NCI-H510A (cell line): ENCODE results near the gene GCN1.

ENCODE experiments used
- DNase-seq: peaks from one replicate; lab custom pipeline; 2025; lab: John Stamatoyannopoulos, UW

Gene GCN1

GRCh38 chr12:120229487-120230325 is 35.2 kb upstream of the GCN1 start:
- DNase-seq: no peak

GRCh38 chr12:120229071-120229486 is 34.6 kb upstream of the GCN1 start:
- peak; percentile 45 for DNase-seq

- DNase-seq: peak; percentile 51
Measured at GRCh38 chr12:120228291-120229070, 34.0 kb upstream of the GCN1 start.

DNA sequence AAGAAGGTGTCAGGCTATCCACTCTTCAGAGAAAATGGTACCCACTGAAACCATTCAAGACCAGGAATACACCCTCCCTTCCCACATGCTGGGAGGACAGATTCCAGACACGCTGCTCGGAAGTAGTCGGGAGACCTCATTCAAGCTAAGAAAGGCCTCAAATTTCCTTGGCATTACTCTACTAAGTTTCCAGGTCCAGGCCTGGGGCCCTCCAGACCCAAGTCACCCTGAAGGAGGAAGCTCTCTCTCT is 33.5 kb upstream of the GCN1 start:
- no peak for DNase-seq

- DNase-seq: no peak
Measured at GRCh38 chr12:120227233-120228040, 32.9 kb upstream of the GCN1 start.

- peak; percentile 90 for DNase-seq
Measured at GRCh38 chr12:120225852-120226640, 31.5 kb upstream of the GCN1 start.

DNA sequence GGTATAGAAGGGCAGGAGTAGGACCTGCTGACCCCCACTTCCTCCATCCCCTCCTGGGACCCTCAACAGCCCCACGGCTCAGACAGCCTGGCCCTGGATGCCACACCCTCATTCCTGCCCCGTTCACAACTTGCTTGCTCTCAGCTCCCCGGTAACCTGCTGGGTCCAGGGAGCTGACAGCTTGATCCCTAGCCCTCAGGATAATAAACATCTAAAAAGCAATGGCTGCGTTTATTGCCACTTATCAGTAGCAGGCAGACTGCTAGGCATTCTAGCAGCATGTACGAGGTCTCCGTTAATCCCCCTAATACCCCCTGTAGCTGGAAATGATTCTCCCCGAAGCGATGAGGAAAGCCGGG is 30.7 kb upstream of the GCN1 start:
- no peak for DNase-seq

- peak; percentile 66 for DNase-seq
Measured at GRCh38 chr12:120224304-120225199, 30.0 kb upstream of the GCN1 start.

DNA sequence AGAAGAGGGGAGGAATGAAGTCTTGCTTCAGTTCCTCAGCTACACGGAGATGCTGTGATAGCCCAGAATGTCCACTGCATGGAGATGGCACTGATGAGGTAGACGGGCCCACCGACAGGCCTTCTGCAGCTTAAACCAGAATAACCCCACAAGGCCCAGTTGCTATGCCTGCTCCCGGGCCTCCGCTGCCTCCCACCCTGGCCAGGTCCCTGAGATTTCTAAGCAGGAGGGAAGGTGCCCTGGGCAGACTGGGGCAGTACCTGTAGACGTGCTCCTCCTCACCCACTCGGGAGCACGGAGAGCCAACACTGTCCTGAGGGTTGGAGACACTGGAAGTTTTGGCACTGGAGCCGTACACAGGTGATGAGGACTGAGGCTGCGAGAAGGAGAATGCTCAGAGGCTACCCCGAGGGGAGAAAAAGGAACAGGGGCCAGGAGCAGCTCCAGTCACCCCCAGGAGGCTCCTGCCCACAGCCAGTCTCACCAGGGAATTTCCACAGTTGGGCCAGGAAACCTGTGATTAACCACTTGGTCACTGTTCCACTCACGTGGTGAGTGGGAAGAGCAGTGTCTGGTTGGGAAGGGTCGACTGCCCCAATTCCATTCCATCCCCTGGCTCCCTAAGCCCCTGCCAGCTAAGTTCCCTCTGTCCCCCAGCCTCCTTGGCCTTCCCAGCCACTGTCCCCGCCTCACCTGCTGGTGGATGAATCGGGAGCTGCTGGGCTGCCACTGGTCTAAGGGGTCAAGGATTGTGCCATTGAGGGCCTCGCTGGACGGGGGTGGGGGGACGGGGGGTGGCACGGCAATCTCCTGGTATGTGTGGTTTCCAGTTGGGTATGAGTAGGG is 29.2 kb upstream of the GCN1 start:
- no peak for DNase-seq

GRCh38 chr12:120222288-120222832 is 27.8 kb upstream of the GCN1 start:
- DNase-seq: no peak

GRCh38 chr12:120221576-120221900 is 27.0 kb upstream of the GCN1 start:
- DNase-seq: no peak

GRCh38 chr12:120220838-120221575 is 26.5 kb upstream of the GCN1 start:
- DNase-seq: no peak

DNA sequence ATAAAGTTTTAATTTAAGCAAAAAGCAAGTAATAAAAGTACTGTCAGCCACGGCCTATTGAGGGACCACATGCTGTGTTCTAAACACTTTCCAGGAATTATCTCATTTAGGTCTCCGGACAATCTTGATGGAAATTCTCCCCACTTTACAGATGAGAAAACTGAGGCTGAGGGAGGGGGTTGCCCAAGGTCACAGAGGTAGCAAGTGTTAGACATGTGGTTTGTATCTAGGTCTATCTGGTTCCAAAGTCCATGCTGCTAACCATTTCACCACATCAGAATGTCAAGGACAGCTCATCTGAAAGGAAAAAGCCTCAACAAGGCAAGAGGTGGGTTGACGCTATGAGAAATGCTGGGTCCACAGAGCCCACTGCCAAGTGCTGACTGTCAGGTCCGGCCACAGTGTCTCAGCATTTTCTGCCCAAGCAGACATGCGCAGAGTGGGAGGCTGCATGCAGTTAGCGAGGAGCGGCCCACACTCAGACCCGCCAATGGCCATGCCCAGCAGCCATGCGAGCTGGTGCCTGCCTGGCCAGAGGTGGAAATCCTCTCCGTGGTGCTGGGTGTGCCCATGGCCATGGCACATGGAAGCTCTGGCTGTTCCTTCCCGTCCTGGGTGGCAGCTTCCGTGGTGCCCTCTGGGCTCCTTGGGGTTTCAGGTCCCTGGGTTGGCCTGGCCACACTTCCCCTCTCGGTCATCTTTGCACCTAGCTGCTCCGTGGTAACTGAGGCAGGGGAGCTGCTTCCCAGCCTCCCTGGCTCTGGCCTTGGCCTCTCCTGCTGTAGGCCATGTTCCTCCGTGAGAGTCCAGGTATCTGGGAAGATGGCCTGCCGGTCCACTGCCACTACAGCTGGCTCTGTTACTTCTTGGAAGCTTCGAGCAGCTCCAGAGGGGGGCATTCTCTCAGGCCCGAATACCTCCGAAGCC is 24.4 kb upstream of the GCN1 start:
- no peak for DNase-seq

DNA sequence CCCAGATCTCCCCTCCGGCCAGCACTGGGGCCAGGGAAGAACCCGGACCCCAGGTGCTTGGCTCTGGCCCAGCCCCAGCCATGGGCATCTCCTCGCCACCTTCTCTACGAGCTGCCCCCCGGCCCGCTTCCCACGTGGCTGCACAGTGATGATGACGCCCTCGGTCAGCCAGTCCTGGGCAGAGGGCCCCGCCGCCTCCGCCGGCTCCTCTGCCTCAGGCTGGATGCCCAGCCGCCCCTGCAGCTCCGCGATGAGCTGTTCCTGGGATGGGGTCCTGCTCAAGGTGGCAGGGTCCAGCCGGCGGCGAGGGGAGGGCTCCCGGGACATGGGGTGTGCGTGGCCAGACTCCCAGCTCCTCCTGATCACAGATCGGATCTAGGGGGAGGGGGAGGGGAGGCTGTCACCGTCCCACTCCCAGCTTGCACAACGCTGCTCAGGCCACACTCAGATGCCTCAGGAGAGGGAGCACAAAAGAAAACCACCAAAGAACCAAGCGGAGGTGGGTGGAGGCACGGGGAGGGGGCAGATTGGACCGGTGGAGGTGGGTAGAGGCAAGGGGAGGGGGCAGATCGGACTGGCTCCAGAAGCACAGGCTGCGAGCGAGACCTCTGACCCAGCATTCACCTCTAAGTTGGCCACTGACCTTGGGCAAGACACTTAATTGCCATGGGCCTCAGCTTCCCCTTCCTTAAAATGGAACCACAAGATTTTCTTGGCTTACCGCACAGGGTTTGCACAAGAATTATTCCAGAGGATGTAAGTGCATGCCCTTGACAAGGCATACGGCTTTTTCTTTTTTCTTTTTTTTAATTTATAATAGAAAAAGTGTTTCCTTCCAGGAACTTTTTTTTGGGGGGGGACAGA is 22.5 kb upstream of the GCN1 start:
- no peak for DNase-seq

- no peak for DNase-seq
Measured at GRCh38 chr12:120215766-120216735, 21.5 kb upstream of the GCN1 start.

DNA sequence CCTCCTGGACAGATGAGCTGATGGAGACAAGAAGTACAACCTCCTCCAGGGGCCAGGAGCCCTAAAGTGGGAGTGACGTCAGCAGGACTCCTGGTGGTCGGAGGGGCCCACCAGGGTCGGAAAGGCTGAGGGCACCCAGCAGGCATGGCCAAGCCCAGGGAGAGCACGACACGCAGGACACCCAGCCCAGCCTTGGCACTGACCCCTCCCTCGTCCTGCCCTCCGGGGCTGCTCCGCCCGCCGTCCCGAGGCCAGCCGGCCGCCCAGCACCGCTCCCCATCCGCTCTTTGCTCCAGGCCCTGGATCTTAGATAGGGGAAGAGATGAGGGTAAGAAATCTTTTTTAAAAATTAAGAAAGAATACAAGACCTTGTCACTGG is 20.8 kb upstream of the GCN1 start:
- no peak for DNase-seq
